GM19238 (cell line): ENCODE measurements around the gene PFKP.
"Not testable (repeated sequence)": the region's sequence is repeated elsewhere in the genome, so short reads cannot be mapped to it uniquely, and the experiment has no call there.

Source experiments
- DNase-seq: peaks from one replicate; pipeline ENCODE4 v3.0.0; 2011; ENCODE audit warnings: low spot score; ENCODE audit not compliant: insufficient read length

Gene PFKP

GRCh38 chr10:3152566-3152935 lies 85.2 kb downstream of the PFKP start:
- no peak for DNase-seq

GRCh38 chr10:3154666-3155065 lies 87.3 kb downstream of the PFKP start:
- DNase-seq, result no peak

- DNase-seq, result no peak
Observed at GRCh38 chr10:3159152-3159551, 91.8 kb downstream of the PFKP start.

- DNase-seq, result no peak
Observed at GRCh38 chr10:3162533-3162932, 95.2 kb downstream of the PFKP start.

GRCh38 chr10:3163879-3164278 lies 96.5 kb downstream of the PFKP start:
- DNase-seq, result no peak

- DNase-seq, result no peak
Observed at GRCh38 chr10:3165196-3165595, 97.8 kb downstream of the PFKP start.

GRCh38 chr10:3166496-3167290 lies 99.3 kb downstream of the PFKP start:
- DNase-seq, result no peak

- DNase-seq, result no peak
Observed at GRCh38 chr10:3167611-3168330, 100.4 kb downstream of the PFKP start.

GRCh38 chr10:3169271-3169670 lies 101.9 kb downstream of the PFKP start:
- DNase-seq, result no peak

- no peak for DNase-seq
Observed at GRCh38 chr10:3169673-3170072, 102.3 kb downstream of the PFKP start.

GRCh38 chr10:3171488-3171887 lies 104.1 kb downstream of the PFKP start:
- not testable (repeated sequence) for DNase-seq

- no peak for DNase-seq
Observed at GRCh38 chr10:3172081-3172445, 104.7 kb downstream of the PFKP start.

GRCh38 chr10:3172446-3173170 lies 105.3 kb downstream of the PFKP start, which contains the start of gene PITRM1:
Gene PITRM1, minus strand, starts transcription at chr10:3172782. Its CDS starts 10 bp downstream, at chr10:3172772.
- DNase-seq, result peak; percentile 96

- DNase-seq, result peak; percentile 59
Observed at GRCh38 chr10:3173171-3173878, 106.0 kb downstream of the PFKP start.

- no peak for DNase-seq
Observed at GRCh38 chr10:3178042-3178441, 110.7 kb downstream of the PFKP start.

- no peak for DNase-seq
Observed at GRCh38 chr10:3179174-3179573, 111.8 kb downstream of the PFKP start.

- no peak for DNase-seq
Observed at GRCh38 chr10:3180355-3181025, 113.1 kb downstream of the PFKP start.

GRCh38 chr10:3185386-3185785 lies 118.0 kb downstream of the PFKP start:
- DNase-seq, result no peak

GRCh38 chr10:3186368-3186767 lies 119.0 kb downstream of the PFKP start:
- DNase-seq, result no peak
